B cell (primary cell): ENCODE measurements around the gene HAUS3.

Source experiments
- CTCF ChIP-seq: fragments of 200-600 bp; IDR thresholded peaks from one replicate; pipeline ENCODE4 v1.8.0; 2022; ENCODE audit warnings: antibody characterized with exemption, mild to moderate bottlenecking
- EZH2 ChIP-seq: IDR thresholded peaks from 2 replicates; pipeline ENCODE4 v1.6.1; 2012; ENCODE audit warnings: borderline replicate concordance, low read depth, mild to moderate bottlenecking, moderate library complexity, low read length; ENCODE audit not compliant: insufficient read depth, poor library complexity, severe bottlenecking

GRCh38 chr4:2236944-2237666, 4.8 kb downstream of the HAUS3 start:
- no peak for TF ChIP-seq EZH2
- no peak for TF ChIP-seq CTCF
